ENCODE measurements around the gene ZSCAN16. TPM values are rescaled to one million over a fixed set of nuclear protein-coding genes. Genes with fewer than 3 reads are reported as not detected.
"Not testable (repeated sequence)": the region's sequence is repeated elsewhere in the genome, so short reads cannot be mapped to it uniquely, and the experiment has no call there.

Gene ZSCAN16
- 1 to 10 TPM; 4.6 to 7.5 TPM for total RNA-seq

DNA sequence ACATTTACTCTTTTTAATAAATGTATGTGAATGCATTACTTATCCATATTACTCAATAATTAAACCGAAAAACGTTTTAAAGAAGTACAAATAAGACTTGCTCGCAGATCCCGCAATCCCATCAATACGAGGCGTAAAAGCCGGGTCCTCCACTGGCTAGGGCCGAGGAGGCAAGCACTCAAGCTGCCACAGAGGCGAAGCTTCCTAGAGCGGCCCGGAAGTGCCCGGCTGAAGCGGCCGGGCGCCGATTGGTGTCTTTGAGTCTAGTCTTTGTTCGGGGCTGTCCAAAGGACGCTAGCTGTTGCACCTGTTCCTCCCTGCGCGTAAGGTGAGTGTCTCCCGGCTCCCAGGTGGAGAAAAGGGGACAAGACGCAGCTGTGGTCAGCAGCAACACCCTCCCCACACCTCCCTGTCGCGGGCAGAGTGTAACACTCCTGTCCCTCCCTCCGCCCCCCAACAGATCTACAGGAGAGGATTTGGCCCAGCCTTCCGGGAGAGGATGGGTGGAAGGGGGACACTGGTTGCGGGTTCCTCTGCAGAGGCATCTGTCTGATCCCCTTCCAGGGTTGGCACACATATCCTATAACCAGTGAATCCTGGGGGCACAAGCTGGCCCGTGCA lies at the start of gene ZSCAN16:
TSS of gene ZSCAN16 (plus strand) at position 260 of the 621 bp plus-strand sequence. CDS start 835 bp downstream, outside the sequence.
- Mint-ChIP-seq H3K9me3 (ENCODE audit: low read depth) (no peaks in the 10 kb centered on the region), H3K27me3 (no peaks in the 10 kb centered on the region), H3K4me1 (peaks cover 53% of the 10 kb centered on the region), H3K4me3 (peak within 1 kb of the TSS; percentile 87), H3K36me3 (peaks cover 46% of the 10 kb centered on the region), H3K27ac (peak within 1 kb of the TSS; percentile 93)
- DNase-seq: peak; percentile 85
- ATAC-seq: peak; percentile 97
- CTCF ChIA-PET: interaction anchor here (0.8 to 2.1 kb wide), 6 partner anchors 9 to 232 kb away, joined by 3 to 7 read pairs (median 5); partner anchors contain the start of gene ZKSCAN8

GRCh38 chr6:28078050-28078449 lies 46.4 kb upstream of the ZSCAN16 start:
- DNase-seq (no peak), ATAC-seq (no peak)
- CTCF ChIA-PET: no interaction called here
- H3K36me3 Mint-ChIP-seq: no peaks in the 10 kb centered on the region
- H3K4me3 Mint-ChIP-seq: no peak overlapping the region
- peaks cover 21% of the 10 kb centered on the region for H3K4me1 Mint-ChIP-seq
- H3K9me3 Mint-ChIP-seq (ENCODE audit: low read depth): no peaks in the 10 kb centered on the region
- no peaks in the 10 kb centered on the region for H3K27me3 Mint-ChIP-seq
- H3K27ac Mint-ChIP-seq: no peak overlapping the region

DNA sequence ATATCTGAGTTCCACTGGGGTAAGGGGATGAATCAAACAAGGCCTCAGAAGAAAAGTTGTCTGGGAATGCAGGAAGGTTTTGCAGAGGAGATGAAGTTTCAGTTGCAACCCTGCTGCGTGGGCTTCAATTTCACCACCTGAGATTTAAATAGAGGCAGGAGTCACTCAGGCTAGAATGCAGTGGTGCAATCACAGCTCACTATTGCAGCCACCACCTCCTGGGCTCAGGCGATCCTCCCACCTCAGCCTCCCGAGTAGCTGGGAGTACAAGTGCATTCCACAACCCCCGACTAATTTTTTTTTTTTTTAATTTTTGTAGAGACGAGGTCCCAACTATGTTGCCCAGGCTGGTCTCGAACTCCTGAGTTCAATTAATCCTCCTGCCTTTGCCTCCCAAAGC lies 45.6 kb upstream of the ZSCAN16 start:
- ATAC-seq (no peak), DNase-seq (no peak)
- no peaks in the 10 kb centered on the region for H3K9me3 Mint-ChIP-seq (ENCODE audit: low read depth)
- no peaks in the 10 kb centered on the region for H3K27me3 Mint-ChIP-seq
- CTCF ChIA-PET: no interaction called here
- no peak overlapping the region for H3K27ac Mint-ChIP-seq
- H3K4me3 Mint-ChIP-seq: no peak overlapping the region
- peaks cover 2% of the 10 kb centered on the region for H3K36me3 Mint-ChIP-seq
- H3K4me1 Mint-ChIP-seq: peaks cover 24% of the 10 kb centered on the region

- H3K27ac Mint-ChIP-seq: peak within 1 kb of the TSS; percentile 91
- CTCF ChIA-PET: interaction anchor here (1.6 kb wide), 1 partner anchor 24 kb away, joined by 4 read pairs; no protein-coding TSS in a partner anchor
- peak within 1 kb of the TSS; percentile 95 for H3K4me3 Mint-ChIP-seq
- not testable (repeated sequence) for H3K27me3 Mint-ChIP-seq; H3K36me3 Mint-ChIP-seq; H3K9me3 Mint-ChIP-seq (ENCODE audit: low read depth); DNase-seq
- peak; percentile 48 for ATAC-seq
- H3K4me1 Mint-ChIP-seq: peaks cover 24% of the 10 kb centered on the region
Measured at GRCh38 chr6:28080381-28080630, 44.1 kb upstream of the ZSCAN16 start, which contains the start of gene ZNF165. Gene ZNF165, plus strand, starts transcription at chr6:28080568. Its CDS starts 4,913 bp downstream, at chr6:28085481.

DNA sequence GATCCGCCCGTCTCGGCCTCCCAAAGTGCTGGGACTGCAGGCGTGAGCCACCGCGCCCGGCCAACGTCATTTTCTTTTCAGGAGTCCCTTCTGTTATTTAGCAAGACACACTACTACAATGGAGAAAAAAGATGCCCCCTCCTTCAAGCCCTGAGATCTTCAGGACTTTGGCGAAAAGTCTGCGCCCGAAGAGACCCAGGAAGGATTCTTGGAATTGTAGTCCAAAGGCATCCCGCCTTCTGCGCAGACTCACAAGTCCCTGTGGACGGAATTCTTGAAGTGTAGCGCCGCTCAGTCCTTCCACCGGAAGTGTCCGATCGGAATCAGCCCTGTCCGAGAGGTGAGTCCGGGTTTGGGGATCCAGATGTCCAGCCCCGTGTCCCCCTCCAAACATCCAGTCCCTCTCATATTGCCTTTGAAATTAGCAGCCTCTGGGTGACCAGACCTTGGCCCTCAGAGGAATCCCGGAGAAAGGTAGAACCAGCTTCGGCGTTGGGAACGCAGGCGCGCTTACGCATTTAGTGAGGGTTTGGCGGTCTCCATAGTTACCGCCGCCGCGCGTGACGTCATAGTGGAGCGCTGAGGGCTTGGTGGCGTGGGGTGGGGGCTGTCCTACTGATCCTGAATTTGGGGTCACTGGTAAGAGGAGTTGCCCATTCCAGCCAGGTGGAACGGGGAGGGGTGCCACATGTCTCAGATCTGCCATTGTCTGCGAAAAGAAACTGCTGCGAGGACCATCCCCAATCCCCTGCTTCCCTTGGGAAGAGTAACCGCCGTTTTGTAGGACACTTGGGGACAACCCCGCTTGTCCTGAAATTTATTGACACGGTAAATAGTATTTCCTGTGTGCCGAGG lies 43.6 kb upstream of the ZSCAN16 start:
- H3K9me3 Mint-ChIP-seq (ENCODE audit: low read depth): no peaks in the 10 kb centered on the region
- ATAC-seq (peak; percentile 89), DNase-seq (peak; percentile 92)
- peaks cover 24% of the 10 kb centered on the region for H3K4me1 Mint-ChIP-seq
- H3K27me3 Mint-ChIP-seq: no peaks in the 10 kb centered on the region
- peak overlapping the region; percentile 95 for H3K4me3 Mint-ChIP-seq
- CTCF ChIA-PET: interaction anchor here (1.3 to 1.6 kb wide), 2 partner anchors 16 to 24 kb away, joined by 3 to 4 read pairs; no protein-coding TSS in a partner anchor
- peak overlapping the region; percentile 91 for H3K27ac Mint-ChIP-seq
- peaks cover 6% of the 10 kb centered on the region for H3K36me3 Mint-ChIP-seq

DNA sequence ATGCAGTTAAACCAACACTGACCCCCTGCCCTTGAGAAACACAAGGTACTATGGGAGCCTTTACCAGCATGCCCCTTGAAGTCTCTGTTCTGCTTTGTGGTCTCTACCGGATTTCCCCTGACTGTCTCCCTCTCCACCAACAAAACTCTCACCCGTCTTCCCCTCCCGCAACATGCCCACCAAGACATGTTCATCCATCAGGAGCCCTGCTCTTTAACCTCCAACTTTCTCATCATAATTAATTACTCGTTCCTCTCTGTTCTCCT lies 43.0 kb upstream of the ZSCAN16 start:
- peaks cover 10% of the 10 kb centered on the region for H3K36me3 Mint-ChIP-seq
- H3K4me1 Mint-ChIP-seq: peaks cover 24% of the 10 kb centered on the region
- H3K27ac Mint-ChIP-seq: peak overlapping the region; percentile 91
- H3K27me3 Mint-ChIP-seq: no peaks in the 10 kb centered on the region
- CTCF ChIA-PET: interaction anchor here (1.3 to 1.6 kb wide), 2 partner anchors 15 to 23 kb away, joined by 3 to 4 read pairs; no protein-coding TSS in a partner anchor
- no peaks in the 10 kb centered on the region for H3K9me3 Mint-ChIP-seq (ENCODE audit: low read depth)
- peak; percentile 42 for DNase-seq
- H3K4me3 Mint-ChIP-seq: peak overlapping the region; percentile 95
- peak; percentile 21 for ATAC-seq

- Mint-ChIP-seq H3K9me3 (ENCODE audit: low read depth) (peaks cover 3% of the 10 kb centered on the region), H3K27me3 (no peaks in the 10 kb centered on the region), H3K36me3 (peaks cover 19% of the 10 kb centered on the region), H3K4me3 (no peak overlapping the region), H3K4me1 (peaks cover 24% of the 10 kb centered on the region), H3K27ac (no peak overlapping the region)
- DNase-seq (no peak), ATAC-seq (no peak)
- CTCF ChIA-PET: no interaction called here
Measured at GRCh38 chr6:28082939-28083338, 41.5 kb upstream of the ZSCAN16 start.

DNA sequence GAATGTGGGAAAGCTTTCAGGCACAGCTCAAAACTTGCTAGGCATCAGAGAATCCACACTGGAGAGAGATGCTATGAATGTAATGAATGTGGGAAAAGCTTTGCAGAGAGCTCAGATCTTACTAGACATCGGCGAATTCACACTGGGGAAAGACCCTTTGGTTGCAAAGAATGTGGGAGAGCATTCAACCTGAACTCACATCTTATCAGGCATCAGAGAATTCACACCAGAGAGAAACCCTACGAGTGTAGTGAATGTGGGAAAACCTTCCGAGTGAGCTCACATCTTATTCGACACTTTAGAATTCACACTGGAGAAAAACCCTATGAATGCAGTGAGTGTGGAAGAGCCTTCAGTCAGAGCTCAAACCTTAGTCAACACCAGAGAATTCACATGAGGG lies 35.4 kb upstream of the ZSCAN16 start:
- DNase-seq (no peak), ATAC-seq (no peak)
- Mint-ChIP-seq H3K27ac (no peak overlapping the region), H3K27me3 (no peaks in the 10 kb centered on the region), H3K4me3 (no peak overlapping the region), H3K36me3 (peaks cover 43% of the 10 kb centered on the region), H3K9me3 (ENCODE audit: low read depth) (peaks cover 29% of the 10 kb centered on the region), H3K4me1 (no peaks in the 10 kb centered on the region)
- CTCF ChIA-PET: interaction anchor here (1.5 kb wide), 1 partner anchor 15 kb away, joined by 4 read pairs; no protein-coding TSS in a partner anchor

DNA sequence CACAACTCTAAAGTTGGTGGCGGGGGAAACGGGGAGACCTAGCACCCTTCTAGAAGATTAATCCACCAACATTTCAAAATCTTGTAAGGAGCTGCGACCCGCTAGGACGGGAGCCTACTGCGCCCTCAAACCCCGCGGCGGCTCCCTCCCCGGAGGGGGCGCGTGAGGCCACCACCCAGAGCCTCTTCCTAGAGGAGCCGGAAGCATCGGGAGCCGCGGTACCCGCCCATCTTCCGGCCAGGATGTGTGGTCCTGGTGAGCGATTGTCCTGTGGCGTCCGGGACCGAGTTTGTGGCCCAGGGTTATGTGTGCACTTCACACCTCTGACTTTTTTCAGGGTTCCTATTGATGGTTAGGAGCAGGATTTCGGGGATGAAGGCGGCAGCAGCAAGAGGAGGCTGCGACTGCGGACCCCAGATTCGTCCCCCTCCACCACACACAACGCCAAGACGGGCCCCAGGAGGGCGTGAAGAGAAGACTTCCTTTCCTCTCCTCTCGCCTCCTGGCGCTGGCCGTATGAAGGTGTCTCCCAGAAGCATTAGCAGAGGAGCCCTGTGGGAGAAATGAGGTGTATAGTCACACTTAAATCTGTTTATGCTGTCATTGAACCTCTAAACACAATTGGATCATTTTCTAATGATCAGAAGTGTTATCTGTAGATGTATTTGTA lies 33.4 kb upstream of the ZSCAN16 start:
- H3K9me3 Mint-ChIP-seq (ENCODE audit: low read depth): peaks cover 29% of the 10 kb centered on the region

GRCh38 chr6:28102222-28102621 lies 22.2 kb upstream of the ZSCAN16 start:
- H3K9me3 Mint-ChIP-seq (ENCODE audit: low read depth); H3K4me3 Mint-ChIP-seq; ATAC-seq; H3K36me3 Mint-ChIP-seq; H3K27ac Mint-ChIP-seq; H3K4me1 Mint-ChIP-seq; DNase-seq; CTCF ChIA-PET: not testable (repeated sequence)
- peaks cover 17% of the 10 kb centered on the region for H3K27me3 Mint-ChIP-seq

More for the DNA sequence above, 33.4 kb upstream of the ZSCAN16 start:
- Mint-ChIP-seq H3K4me3 (no peak overlapping the region), H3K4me1 (no peaks in the 10 kb centered on the region), H3K36me3 (peaks cover 38% of the 10 kb centered on the region), H3K27ac (no peak overlapping the region), H3K27me3 (no peaks in the 10 kb centered on the region)
- DNase-seq (no peak), ATAC-seq (no peak)
- CTCF ChIA-PET: no interaction called here

- CTCF ChIA-PET; ATAC-seq; DNase-seq; H3K36me3 Mint-ChIP-seq; H3K9me3 Mint-ChIP-seq (ENCODE audit: low read depth); H3K4me3 Mint-ChIP-seq; H3K27ac Mint-ChIP-seq; H3K4me1 Mint-ChIP-seq: not testable (repeated sequence)
- peaks cover 17% of the 10 kb centered on the region for H3K27me3 Mint-ChIP-seq
Measured at GRCh38 chr6:28102699-28103098, 21.7 kb upstream of the ZSCAN16 start.

DNA sequence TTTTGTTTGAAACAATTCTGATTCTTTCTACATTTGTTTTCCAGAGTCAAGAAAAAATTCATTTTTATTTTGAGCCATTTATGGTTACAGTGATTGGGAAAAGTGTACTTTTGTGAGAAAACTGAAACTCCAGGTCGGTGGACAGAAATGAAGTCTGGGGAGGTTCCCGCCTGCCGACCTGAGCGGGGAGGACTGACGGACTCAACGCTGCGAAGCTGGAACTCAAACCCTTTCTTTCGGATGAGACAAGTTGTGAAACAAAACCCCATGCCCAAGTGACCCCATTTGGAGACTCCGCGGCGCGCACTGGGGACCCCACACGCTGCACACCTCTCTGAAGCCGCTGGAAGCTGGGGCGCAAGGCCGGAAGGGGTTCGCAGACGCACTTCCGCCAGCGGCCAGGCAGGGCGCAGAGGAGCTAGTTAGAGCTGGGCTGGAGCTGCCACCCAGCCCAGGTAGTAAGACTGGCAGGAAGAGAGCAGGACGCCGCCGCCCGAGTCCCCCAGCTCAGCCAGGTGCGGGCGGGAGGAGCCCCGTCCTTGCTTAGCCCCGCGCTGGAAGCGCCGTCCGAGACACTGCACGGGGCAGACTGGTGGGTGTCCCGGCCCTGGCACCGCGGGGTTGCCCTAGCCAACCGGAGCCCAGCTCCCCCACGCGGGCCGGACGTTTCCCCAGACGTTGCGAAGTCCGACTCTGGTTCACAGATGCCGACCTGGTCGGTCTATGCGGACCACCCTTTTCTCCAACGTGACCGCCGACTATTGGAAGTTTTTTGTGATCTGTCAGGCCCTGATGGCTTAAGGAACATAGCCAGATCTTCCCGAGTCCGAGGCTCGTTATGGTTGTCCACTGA lies 19.8 kb upstream of the ZSCAN16 start:
- DNase-seq (peak; percentile 92), ATAC-seq (peak; percentile 100)
- CTCF ChIA-PET: interaction anchor here (0.7 to 1.7 kb wide), 15 partner anchors 8 to 251 kb away, joined by 3 to 7 read pairs (median 4); partner anchors contain the start of genes ZKSCAN8, ZNF165, ZSCAN16 and ZSCAN26
- Mint-ChIP-seq H3K27ac (peak overlapping the region; percentile 81), H3K36me3 (peaks cover 3% of the 10 kb centered on the region), H3K4me3 (peak overlapping the region; percentile 84), H3K9me3 (ENCODE audit: low read depth) (no peaks in the 10 kb centered on the region), H3K27me3 (peaks cover 17% of the 10 kb centered on the region), H3K4me1 (peaks cover 5% of the 10 kb centered on the region)

GRCh38 chr6:28105245-28105639 lies 19.2 kb upstream of the ZSCAN16 start:
- Mint-ChIP-seq H3K9me3 (ENCODE audit: low read depth) (no peaks in the 10 kb centered on the region), H3K27ac (peak overlapping the region; percentile 81), H3K27me3 (peaks cover 17% of the 10 kb centered on the region), H3K4me3 (peak overlapping the region; percentile 84), H3K36me3 (peaks cover 3% of the 10 kb centered on the region), H3K4me1 (peaks cover 5% of the 10 kb centered on the region)
- no peak for DNase-seq
- ATAC-seq: no peak
- CTCF ChIA-PET: interaction anchor here (0.9 to 1.7 kb wide), 10 partner anchors 12 to 230 kb away, joined by 3 to 7 read pairs (median 4); partner anchors contain the start of genes ZKSCAN8, ZSCAN16 and ZSCAN31
